HepG2 (cell line): ENCODE data around the gene THSD4. TPM values are rescaled to one million over a fixed set of nuclear protein-coding genes. Genes with fewer than 3 reads are reported as not detected.

ENCODE experiments used
- ATAC-seq: fragments of 200-7000 bp; cut with Tn5 transposase; 3 replicates; pipeline ENCODE4 v1.9.1; 2020; ENCODE audit warnings: mild to moderate bottlenecking, moderate library complexity
- BruUV-seq: library from RNA; stranded (reverse); fragments of 400-500 nt; replicated peaks from 2 replicates; lab custom pipeline; 2021; lab: Mats Ljungman, UMichigan
- CTCF ChIA-PET: fragments of 300-600 bp; formaldehyde crosslinking; extraction: SDS; loops from one replicate; lab custom pipeline; 2021; ENCODE audit warnings: low total read pairs, inconsistent platforms, low intra/inter-chr PET ratio; lab: Yijun Ruan, JAX
- POLR2A ChIA-PET: fragments of 350-600 bp; sonication (Branson Sonifier 250); formaldehyde crosslinking; loops from one replicate; lab custom pipeline; 2020; ENCODE audit warnings: antibody characterized with exemption, inconsistent platforms; lab: Yijun Ruan, JAX
- DNase-seq: peaks from one replicate; pipeline ENCODE4 v3.0.0-alpha.2; 2015; ENCODE audit warnings: low spot score
- FAIRE-seq: peaks from 3 replicates; lab custom pipeline; 2011; peaks lifted over from hg19 to GRCh38; lab: Jason Lieb, UNC
- H2AFZ ChIP-seq: one replicate; pipeline ENCODE4 v1.6.1; 2011; ENCODE audit warnings: low read length, inconsistent platforms
- H3K27ac ChIP-seq: fragments of 300-600 bp; 3 replicates; pipeline ENCODE4 v1.8.0; 2011; ENCODE audit warnings: mixed run types, mild to moderate bottlenecking, mixed read lengths, low read length, inconsistent platforms; ENCODE audit not compliant: insufficient read depth; ENCODE audit errors: extremely low read length
- H3K27me3 ChIP-seq, 2 experiments: fragments of 200-600 bp in 1 of 2; 2 replicates in 1 of 2; 3 replicates in 1 of 2; pipeline versions ENCODE4 v1.6.0 to v1.8.0; 2011; ENCODE audit warnings: low read length in 2 of 2, mild to moderate bottlenecking in 2 of 2, moderate library complexity in 2 of 2, inconsistent platforms in 1 of 2; ENCODE audit not compliant: insufficient read depth in 2 of 2, control insufficient read depth in 1 of 2
- H3K36me3 ChIP-seq, 2 experiments: fragments of 200-600 bp in 1 of 2; replicated peaks in 1 of 2; 2 replicates in 1 of 2; 3 replicates in 1 of 2; pipeline versions ENCODE4 v1.5.1 to v1.8.0; 2011; ENCODE audit warnings: low read length in 2 of 2, inconsistent platforms in 1 of 2; ENCODE audit not compliant: insufficient read depth in 2 of 2, control insufficient read depth in 1 of 2
- H3K4me1 ChIP-seq: 2 replicates; pipeline ENCODE4 v1.5.1; 2012; ENCODE audit warnings: low read length, inconsistent platforms; ENCODE audit not compliant: insufficient read depth
- H3K4me2 ChIP-seq: 2 replicates; pipeline ENCODE4 v1.6.0; 2011; ENCODE audit warnings: low read depth, low read length, inconsistent platforms
- H3K4me3 ChIP-seq, 3 experiments: fragments of 200-600 bp in 1 of 3; sonication (generic), shearing (Covaris generic) in 1 of 3; replicated peaks in 1 of 3; 2 replicates each; pipeline ENCODE4 v1.5.1; 2011 to 2016; ENCODE audit warnings: low read length in 3 of 3, inconsistent platforms in 2 of 3, low read depth in 2 of 3, mild to moderate bottlenecking in 2 of 3, control low read depth in 1 of 3, mixed read lengths in 1 of 3; ENCODE audit not compliant: insufficient read depth in 1 of 3
- H3K79me2 ChIP-seq: one replicate; pipeline ENCODE4 v1.6.1; 2011; ENCODE audit warnings: low read length, inconsistent platforms; ENCODE audit not compliant: insufficient read depth
- H3K9ac ChIP-seq: 2 replicates; pipeline ENCODE4 v1.6.0; 2011; ENCODE audit warnings: mild to moderate bottlenecking, low read depth, low read length, inconsistent platforms; ENCODE audit not compliant: insufficient read depth
- H3K9me3 ChIP-seq: 2 replicates; pipeline ENCODE4 v1.5.1; 2012; ENCODE audit warnings: mild to moderate bottlenecking, low read length
- H4K20me1 ChIP-seq: 2 replicates; pipeline ENCODE4 v1.6.0; 2011; ENCODE audit warnings: inconsistent platforms, mild to moderate bottlenecking, low read length, moderate library complexity; ENCODE audit not compliant: insufficient read depth
- KDM4B ChIP-seq: sonication (generic); formaldehyde crosslinking; IDR thresholded peaks from 2 replicates; pipeline ENCODE4 v1.4.0; 2020; ENCODE audit warnings: missing genetic modification reagents
- MAFF ChIP-seq: IDR thresholded peaks from 2 replicates; pipeline ENCODE4 v1.6.1; 2011; ENCODE audit warnings: low read depth, low read length, improper control_type of control experiment
- NFKB2 ChIP-seq: sonication (generic); formaldehyde crosslinking; IDR thresholded peaks from 2 replicates; pipeline ENCODE4 v1.4.0; 2020; ENCODE audit warnings: missing genetic modification reagents, borderline replicate concordance
- NRL ChIP-seq: sonication (generic); formaldehyde crosslinking; IDR thresholded peaks from 2 replicates; pipeline ENCODE4 v1.5.0; 2020; ENCODE audit warnings: missing genetic modification reagents, mild to moderate bottlenecking, moderate library complexity, borderline replicate concordance
- REXO4 ChIP-seq: sonication (generic); formaldehyde crosslinking; IDR thresholded peaks from 2 replicates; pipeline ENCODE4 v1.8.0; 2022; ENCODE audit warnings: missing genetic modification reagents, mild to moderate bottlenecking, borderline replicate concordance
- RFX1 ChIP-seq: fragments of 450-650 bp; IDR thresholded peaks from 2 replicates; pipeline ENCODE4 v1.6.1; 2017
- ZNF572 ChIP-seq: sonication (generic); formaldehyde crosslinking; IDR thresholded peaks from 2 replicates; pipeline ENCODE4 v1.5.1; 2020; ENCODE audit warnings: mild to moderate bottlenecking, missing genetic modification reagents
- ZNF720 ChIP-seq: sonication (generic); formaldehyde crosslinking; IDR thresholded peaks from 2 replicates; pipeline ENCODE4 v1.4.0; 2020; ENCODE audit warnings: missing genetic modification reagents
- WGBS: methylation state at CpG from one replicate; pipeline ENCODE4 v1.1.6; 2017; ENCODE audit warnings: low lambda C conversion rate; 5-methylcytosine and 5-hydroxymethylcytosine counted together
- in situ Hi-C: cut with HindIII; loops from 2 replicates; pipeline ENCODE4 v1.10.0; 2017; ENCODE audit warnings: low pct_unique_long_range_greater_than_20kb; ENCODE audit not compliant: extremely low pct_ligation_motif_present
- intact Hi-C: fragments of 100-400 bp; cut with micrococcal nuclease; formaldehyde crosslinking; loops from one replicate; pipeline ENCODE4 v1.10.0; 2022; ENCODE audit not compliant: unreplicated experiment
- polyA plus RNA-seq, 8 experiments: library from polyadenylated mRNA; depleted of rRNA in 3 of 8; stranded (reverse) in 7 of 8; unstranded in 1 of 8; fragments of >200 nt; fragmentation: Illumina TruSeq in 4 of 8; extraction: Trizol in 4 of 8; gene quantifications; 2 replicates each; pipeline versions ENCODE4 v1.2.1 to v1.2.3, GENCODE V29; 2011 to 2016; ENCODE audit warnings: low read depth in 4 of 8, missing spikeins in 1 of 8, mixed read lengths in 1 of 8; ENCODE audit not compliant: insufficient read depth in 1 of 8
- total RNA-seq, 5 experiments: library from RNA; depleted of rRNA; stranded (reverse); fragments of >200 nt; fragmentation: Illumina TruSeq; extraction: Trizol; gene quantifications; 2 replicates each; pipeline ENCODE4 v1.2.3, GENCODE V29; 2016; ENCODE audit warnings: low read depth in 1 of 5

The THSD4 gene
- total and polyA plus RNA-seq, 2 of the 13 experiments (the other 11 are each of a cell fraction or from before 2014, with no cell fraction given), result 0.07 to 0.21 TPM

- POLR2A ChIA-PET, result no interaction called here
- no TSS peak for BruUV-seq
- H3K4me3 ChIP-seq, result no peak overlapping the region
- H3K9ac ChIP-seq, result no peak overlapping the region
- in situ Hi-C loops (no loop called here), intact Hi-C loops (no loop called here)
- H3K27ac ChIP-seq, result no peak overlapping the region
- CTCF ChIA-PET, result no interaction called here
- no peaks in the 10 kb centered on the region for H4K20me1 ChIP-seq
- peaks cover 42% of the 10 kb centered on the region for H3K4me1 ChIP-seq
- ATAC-seq, result no peak
- no peaks in the 10 kb centered on the region for H3K9me3 ChIP-seq
- H3K27me3 ChIP-seq, result peaks cover 0 to 7% of the 10 kb centered on the region in 2 experiments; a peak in 3 of 5 replicates
- no peak for DNase-seq
- no peak overlapping the region for H2AFZ ChIP-seq
- H3K79me2 ChIP-seq, result no peaks in the 10 kb centered on the region
- WGBS, result 0% methylated on average over 2 of the region's 3 CpGs
- no peaks in the 10 kb centered on the region for H3K36me3 ChIP-seq
- no peak for TF ChIP-seq NFKB2 (CRISPR knock-in tag)
- TF ChIP-seq, all 625 proteins: peak for 0
- 0 out of 2 replicates have a peak overlapping the region, but pooled peaks have one; percentile 6 for H3K4me2 ChIP-seq
- FAIRE-seq, result no peak
Measured at GRCh38 chr15:71452893-71453292, 337.6 kb downstream of the THSD4 start.

GRCh38 chr15:71454462-71454996 is 339.3 kb downstream of the THSD4 start:
- ChIA-PET POLR2A (no interaction called here), CTCF (no interaction called here)
- Histone ChIP-seq H4K20me1 (no peaks in the 10 kb centered on the region), H3K9me3 (no peaks in the 10 kb centered on the region), H3K4me1 (peaks cover 39% of the 10 kb centered on the region), H3K27me3 (peaks cover 0 to 7% of the 10 kb centered on the region in 2 experiments; a peak in 3 of 5 replicates), H2AFZ (no peak overlapping the region), H3K36me3 (no peaks in the 10 kb centered on the region), H3K9ac (no peak overlapping the region), H3K4me3 (no peak overlapping the region), H3K4me2 (no peak overlapping the region), H3K27ac (no peak overlapping the region), H3K79me2 (no peaks in the 10 kb centered on the region)
- DNase-seq (no peak), FAIRE-seq (no peak), ATAC-seq (no peak)
- 76% methylated on average over 6 of the region's 6 CpGs for WGBS
- TF ChIP-seq ZNF720 (CRISPR knock-in tag) (no peak), REXO4 (CRISPR knock-in tag) (no peak), ZNF572 (CRISPR knock-in tag) (no peak), KDM4B (CRISPR knock-in tag) (no peak), NRL (CRISPR knock-in tag) (no peak), MAFF (no peak), RFX1 (no peak)
- in situ Hi-C loops, result no loop called here
- intact Hi-C loops, result no loop called here
- no TSS peak for BruUV-seq
